Right lobe of liver (tissue), 4 donors: Measurements from ENCODE around the gene ATG5.

Experiments
- CTCF ChIP-seq, 4 donors: fragments of 200-600 bp in 3 of 4; fragments of 450-650 bp in 1 of 4; IDR thresholded peaks; one replicate each; pipeline versions ENCODE4 v1.5.1 to v1.8.0; 2016 to 2022; ENCODE audit warnings: antibody characterized with exemption in 4 of 4, mild to moderate bottlenecking in 2 of 4
- POLR2A ChIP-seq: fragments of 450-650 bp; IDR thresholded peaks from one replicate; pipeline ENCODE4 v1.6.1; 2017; ENCODE audit warnings: antibody characterized with exemption, mild to moderate bottlenecking
- donor health status: DM: no; HTN: no; CAD: no.
- donor health status: DM: no; HTN: no; CAD: no.
- donor health status: DM: no; HTN: yes; CAD: no.

GRCh38 chr6:106163446-106163965, 162.1 kb downstream of the ATG5 start:
- no peak for TF ChIP-seq CTCF (IDR thresholded peaks at IDR 0.05)
- TF ChIP-seq POLR2A, result no peak
